Adrenal gland (tissue), 12 donors: ENCODE data around the gene PTPN18. TPM values are rescaled to one million over a fixed set of nuclear protein-coding genes. Genes with fewer than 3 reads are reported as not detected.

Experiments used
- DNase-seq, 7 donors: peaks; one replicate each; pipeline ENCODE4 v3.0.0-alpha.2; 2019 to 2020
- H3K27ac ChIP-seq, 5 donors: fragments of 200-600 bp; sonication (generic) in 4 of 5; 1 replicate in 3 of 5; 2 replicates in 2 of 5; pipeline versions ENCODE4 v1.5.1 to v1.8.0; 2016 to 2020; ENCODE audit warnings: mild to moderate bottlenecking in 1 of 5
- H3K27me3 ChIP-seq: fragments of 200-600 bp; 2 replicates; pipeline ENCODE4 v1.8.0; 2021
- H3K36me3 ChIP-seq, 2 donors: fragments of 200-600 bp; replicated peaks in 1 of 2; 1 replicate in 1 of 2; 2 replicates in 1 of 2; pipeline versions ENCODE4 v1.5.1 to v1.8.0; 2018 to 2022
- H3K4me1 ChIP-seq, 2 donors: fragments of 200-600 bp; replicated peaks in 1 of 2; 1 replicate in 1 of 2; 2 replicates in 1 of 2; pipeline versions ENCODE4 v1.5.1 to v1.8.0; 2018 to 2021
- H3K4me3 ChIP-seq, 4 donors: fragments of 200-600 bp; sonication (generic) in 3 of 4; one replicate each; pipeline ENCODE4 v1.5.1; 2016 to 2018
- H3K9me3 ChIP-seq, 3 donors: fragments of 200-600 bp; sonication (generic) in 1 of 3; replicated peaks in 1 of 3; 1 replicate in 2 of 3; 2 replicates in 1 of 3; pipeline versions ENCODE4 v1.5.1 to v1.8.0; 2016 to 2021
- POLR2A ChIP-seq, 2 donors: fragments of 450-650 bp; IDR thresholded peaks; one replicate each; pipeline ENCODE4 v1.6.1; 2017; ENCODE audit warnings: antibody characterized with exemption in 2 of 2, mild to moderate bottlenecking in 2 of 2, moderate library complexity in 1 of 2
- WGBS, 4 donors: extraction: QIAGEN DNeasy Blood & Tissue Kit in 2 of 4; methylation state at CpG; one replicate each; pipeline versions ENCODE4 v1.1.5 to v1.1.7; 2013 to 2017; 5-methylcytosine and 5-hydroxymethylcytosine counted together
- intact Hi-C, 2 donors: fragments of 100-400 bp; cut with DNase I; formaldehyde crosslinking; loops; one replicate each; pipeline versions ENCODE4 v1.14.1 to v1.15.0; 2022 to 2023
- polyA plus RNA-seq, 3 donors: library from polyadenylated mRNA; stranded (reverse); fragments of 200-250 nt in 2 of 3; fragments of 350-450 nt in 1 of 3; fragmentation: Illumina TruSeq in 1 of 3; extraction: RNeasy Lipid Tissue Mini Kit (QIAGEN cat#74804) in 1 of 3; gene quantifications; one replicate each; pipeline ENCODE4 v1.2.3, GENCODE V29; 2013 to 2014
- total RNA-seq, 9 donors: library from RNA; depleted of rRNA in 4 of 9; stranded (reverse); fragments of >200 nt in 4 of 9; fragments of 120-200 nt in 1 of 9; fragmentation: NEBNext Ultra II Directional in 1 of 9; extraction: Animal tissue kit (Norgen Biotek cat#: 25700) in 1 of 9; gene quantifications; one replicate each; pipeline versions ENCODE4 v1.1.0 to v1.2.4, GENCODE V29; 2013 to 2023
- TF ChIP-seq, protein P1 (sequence below), 6 experiments: fragments of 450-650 bp in 4 of 6; fragments of 200-600 bp in 2 of 6; sonication (generic) in 1 of 6; IDR thresholded peaks; 1 replicate in 5 of 6; 2 replicates in 1 of 6; pipeline versions ENCODE4 v1.5.1 to v1.8.0; 2016 to 2021; ENCODE audit warnings: antibody characterized with exemption in 6 of 6, mild to moderate bottlenecking in 2 of 6, moderate library complexity in 1 of 6
- donor health status: healthy with polysubstance abuse.
- donor health status: Bipolar disorder and iron deficiency.
- donor health status: DM: yes; HTN: yes; CAD: no.
- donor health status: DM: no; HTN: no; CAD: no.
- donor health status: DM: no; HTN: no; CAD: no.
- donor health status: DM: yes; HTN: yes; CAD: no.

Gene PTPN18
- total and polyA plus RNA-seq, 12 donors, result 7.4 to 74.1 (median 42.1) TPM

DNA sequence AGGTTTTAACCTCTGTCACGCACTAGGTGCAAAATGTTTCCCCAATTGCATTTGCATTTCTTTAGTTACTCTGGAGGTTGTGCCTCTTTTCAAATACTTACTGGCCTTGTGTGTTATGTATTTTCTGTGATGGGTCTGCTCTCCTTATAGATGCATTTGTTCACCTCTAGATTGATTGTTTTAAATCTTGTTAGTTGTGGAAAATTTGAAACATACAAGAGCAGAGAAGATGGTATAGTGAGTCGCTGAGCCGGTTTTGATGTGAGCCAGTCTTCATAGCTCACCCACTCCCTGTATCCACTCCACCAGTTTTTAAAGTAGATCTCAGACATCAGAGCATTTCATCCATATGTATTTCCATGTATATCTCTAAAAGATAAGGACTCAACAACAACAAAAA is 6.7 kb upstream of the PTPN18 start:
- Histone ChIP-seq H3K27me3 (no peaks in the 10 kb centered on the region), H3K9me3 (no peaks in the 10 kb centered on the region), H3K36me3 (peaks cover 0 to 43% of the 10 kb centered on the region in 2 donors), H3K4me1 (peaks cover 0 to 2% of the 10 kb centered on the region in 2 donors), H3K27ac (no peak overlapping the region), H3K4me3 (no peak overlapping the region)
- intact Hi-C loops, result no loop called here
- DNase-seq, result no peak
- TF ChIP-seq, protein P1, sequence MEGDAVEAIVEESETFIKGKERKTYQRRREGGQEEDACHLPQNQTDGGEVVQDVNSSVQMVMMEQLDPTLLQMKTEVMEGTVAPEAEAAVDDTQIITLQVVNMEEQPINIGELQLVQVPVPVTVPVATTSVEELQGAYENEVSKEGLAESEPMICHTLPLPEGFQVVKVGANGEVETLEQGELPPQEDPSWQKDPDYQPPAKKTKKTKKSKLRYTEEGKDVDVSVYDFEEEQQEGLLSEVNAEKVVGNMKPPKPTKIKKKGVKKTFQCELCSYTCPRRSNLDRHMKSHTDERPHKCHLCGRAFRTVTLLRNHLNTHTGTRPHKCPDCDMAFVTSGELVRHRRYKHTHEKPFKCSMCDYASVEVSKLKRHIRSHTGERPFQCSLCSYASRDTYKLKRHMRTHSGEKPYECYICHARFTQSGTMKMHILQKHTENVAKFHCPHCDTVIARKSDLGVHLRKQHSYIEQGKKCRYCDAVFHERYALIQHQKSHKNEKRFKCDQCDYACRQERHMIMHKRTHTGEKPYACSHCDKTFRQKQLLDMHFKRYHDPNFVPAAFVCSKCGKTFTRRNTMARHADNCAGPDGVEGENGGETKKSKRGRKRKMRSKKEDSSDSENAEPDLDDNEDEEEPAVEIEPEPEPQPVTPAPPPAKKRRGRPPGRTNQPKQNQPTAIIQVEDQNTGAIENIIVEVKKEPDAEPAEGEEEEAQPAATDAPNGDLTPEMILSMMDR (IDR thresholded peaks at IDR 0.05), result no peak
- TF ChIP-seq POLR2A (IDR thresholded peaks at IDR 0.05), result no peak
- WGBS, 4 donors, result 88 to 94% (median 91%) methylated on average over 3 of the region's 3 CpGs

DNA sequence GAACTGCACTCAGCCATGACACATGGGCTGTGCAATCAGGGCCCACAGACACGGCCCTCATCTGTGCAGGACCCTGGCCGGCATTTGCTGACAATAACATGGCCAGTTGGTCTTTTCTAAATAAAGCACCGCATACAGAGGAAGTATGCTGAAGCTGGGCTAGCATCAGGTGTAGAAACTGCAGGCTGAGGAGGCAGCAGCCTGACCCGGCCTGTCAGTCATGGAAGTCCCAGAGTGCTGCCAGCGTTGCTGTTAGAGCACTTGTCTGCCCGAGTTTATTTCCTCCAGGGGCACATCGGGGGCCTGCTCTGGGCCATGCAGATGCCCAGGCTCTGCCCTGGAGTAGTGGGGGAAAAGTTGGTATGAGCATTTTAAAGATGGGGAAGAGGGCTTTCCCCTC is 4.1 kb upstream of the PTPN18 start:
- Histone ChIP-seq H3K27me3 (no peaks in the 10 kb centered on the region), H3K36me3 (peaks cover 0 to 19% of the 10 kb centered on the region in 2 donors), H3K4me1 (peaks cover 8 to 15% of the 10 kb centered on the region in 2 donors), H3K27ac (no peak overlapping the region), H3K9me3 (no peaks in the 10 kb centered on the region), H3K4me3 (no peak overlapping the region)
- peak in 1 of 7 donors; percentile 46 for DNase-seq
- intact Hi-C loops, result no loop called here
- 63 to 66% (median 64%) methylated on average over 6 to 7 of the region's 7 CpGs for WGBS, 4 donors
- no peak for TF ChIP-seq POLR2A (IDR thresholded peaks at IDR 0.05)
- TF ChIP-seq, protein P1 (IDR thresholded peaks at IDR 0.05), result no peak

DNA sequence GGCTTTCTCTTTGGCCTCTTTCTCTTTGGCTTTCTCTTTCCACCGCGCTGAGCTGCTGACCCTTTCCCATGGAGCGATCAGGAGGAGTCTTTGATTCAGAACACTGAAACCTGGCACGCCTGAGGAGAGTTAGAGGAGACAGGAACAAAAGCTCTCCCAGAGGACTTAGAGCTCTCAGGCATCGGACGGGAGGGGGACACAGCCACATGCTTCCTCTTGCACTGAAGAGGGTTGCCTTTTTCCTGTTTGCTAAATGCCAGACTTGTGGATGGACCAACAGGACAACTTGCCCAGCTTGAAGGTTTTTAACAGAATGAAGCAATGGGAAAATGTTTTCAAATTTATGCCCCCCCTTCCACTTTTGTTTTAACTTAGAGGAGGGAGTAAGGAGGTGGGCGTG is 3.6 kb upstream of the PTPN18 start:
- TF ChIP-seq, protein P1 (IDR thresholded peaks at IDR 0.05), result no peak
- TF ChIP-seq POLR2A (IDR thresholded peaks at IDR 0.05), result no peak
- H3K4me3 ChIP-seq, result no peak overlapping the region
- no peaks in the 10 kb centered on the region for H3K27me3 ChIP-seq
- H3K27ac ChIP-seq, result no peak overlapping the region
- 67 to 71% (median 70%) methylated on average over 7 of the region's 7 CpGs for WGBS, 4 donors
- peaks cover 8 to 18% of the 10 kb centered on the region in 2 donors for H3K4me1 ChIP-seq
- H3K9me3 ChIP-seq, result no peaks in the 10 kb centered on the region
- peak in 1 of 7 donors; percentile 50 for DNase-seq
- intact Hi-C loops, result no loop called here
- H3K36me3 ChIP-seq, result peaks cover 0 to 14% of the 10 kb centered on the region in 2 donors

DNA sequence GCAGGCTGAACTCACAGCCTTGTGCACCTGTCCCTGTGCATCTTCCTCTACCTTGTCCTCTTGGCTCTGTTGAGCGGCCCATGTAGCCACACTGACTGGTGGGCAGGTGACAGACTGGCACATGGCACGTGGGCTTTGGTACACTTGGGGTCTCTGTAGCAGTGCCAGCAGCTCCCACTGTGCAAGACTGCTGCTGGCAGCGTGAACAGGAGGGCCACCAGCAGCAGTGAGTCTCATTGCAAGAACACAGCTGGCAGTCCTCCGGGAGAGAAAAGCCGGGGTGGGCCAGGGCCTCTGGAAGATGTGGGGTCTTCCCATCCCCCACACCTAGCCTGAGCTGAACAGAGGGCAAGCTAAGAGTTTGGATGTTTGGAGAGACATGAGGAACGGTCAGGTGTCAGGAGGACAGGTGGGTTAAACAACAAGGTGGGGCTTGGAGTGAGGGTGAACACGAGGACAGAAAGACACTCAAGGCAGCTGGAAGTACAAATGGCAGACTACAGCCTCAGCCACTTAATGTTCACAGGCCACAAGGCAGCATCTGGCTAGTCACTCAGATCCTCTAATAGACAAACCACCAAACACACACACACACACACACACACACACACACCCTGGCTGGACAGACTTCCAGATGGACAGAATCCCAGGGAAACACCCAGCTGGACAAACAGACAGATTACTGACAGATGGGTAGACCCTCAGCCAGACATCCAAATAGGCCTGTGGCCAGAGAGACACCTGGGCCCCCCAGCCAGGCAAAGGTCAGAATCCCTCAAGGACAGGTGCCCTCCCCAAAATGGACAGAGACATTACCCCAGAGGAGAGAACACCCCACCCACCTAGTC is 2.3 kb upstream of the PTPN18 start:
- TF ChIP-seq, protein P1 (IDR thresholded peaks at IDR 0.05), result no peak
- TF ChIP-seq POLR2A (IDR thresholded peaks at IDR 0.05), result no peak
- peaks cover 0 to under 1% of the 10 kb centered on the region in 2 donors for H3K36me3 ChIP-seq
- H3K27ac ChIP-seq, result no peak overlapping the region
- WGBS, 4 donors, result 84 to 99% (median 92%) methylated on average over 7 of the region's 7 CpGs
- peaks cover 8 to 18% of the 10 kb centered on the region in 2 donors for H3K4me1 ChIP-seq
- DNase-seq, result peak in 1 of 7 donors; percentile 43
- intact Hi-C loops, result no loop called here
- H3K9me3 ChIP-seq, result no peaks in the 10 kb centered on the region
- no peaks in the 10 kb centered on the region for H3K27me3 ChIP-seq
- no peak overlapping the region for H3K4me3 ChIP-seq
